ENCODE results near the gene GREB1. TPM values are rescaled to one million over a fixed set of nuclear protein-coding genes. Genes with fewer than 3 reads are reported as not detected.

Gene GREB1
- total and polyA plus RNA-seq, 2 experiments from 2014 or later: 12.0 to 35.0 TPM

- Histone ChIP-seq H3K27me3 (ENCODE audit: insufficient read depth) (no peaks in the 10 kb centered on the region), H2AFZ (no peak overlapping the region), H3K4me3 (no peak overlapping the region), H3K4me1 (ENCODE audit: insufficient read depth) (peaks cover 36% of the 10 kb centered on the region), H3K4me2 (0 out of 2 replicates have a peak overlapping the region, but pooled peaks have one; percentile 51), H3K27ac (ENCODE audit: low read depth) (no peak overlapping the region), H3K9me2 (ENCODE audit: insufficient read depth) (peaks cover 16% of the 10 kb centered on the region; the same call in 1 of the 2 replicates), H3K36me3 (ENCODE audit: insufficient read depth) (no peaks in the 10 kb centered on the region), H4K20me1 (replicated peaks; ENCODE audit: insufficient read depth) (peaks cover 3% of the 10 kb centered on the region), H3F3A (replicated peaks; ENCODE audit: low read depth) (no peaks in the 10 kb centered on the region), H3K79me2 (replicated peaks; ENCODE audit: insufficient read depth) (peaks cover 70% of the 10 kb centered on the region)
- Mint-ChIP-seq H3K27me3 (ENCODE audit: insufficient read depth, low read depth, poor library complexity) (peaks cover 3% of the 10 kb centered on the region), H3K4me1 (peaks cover 51% of the 10 kb centered on the region), H3K9me3 (no peaks in the 10 kb centered on the region), H3K4me3 (no peak overlapping the region), H3K27ac (no peak overlapping the region), H3K36me3 (ENCODE audit: low read depth) (no peaks in the 10 kb centered on the region)
- no peak for DNase-seq (ENCODE audit: low spot score)
- TF ChIP-seq REST (IDR thresholded peaks at IDR 0.05; ENCODE audit: unreplicated experiment) (no peak), ZNF331 (CRISPR knock-in tag; IDR thresholded peaks at IDR 0.05; ENCODE audit: low read depth) (no peak), ZNF114 (CRISPR knock-in tag; IDR thresholded peaks at IDR 0.05) (no peak), ZNF462 (CRISPR knock-in tag; IDR thresholded peaks at IDR 0.05) (no peak), STAT1 (IDR thresholded peaks at IDR 0.05; ENCODE audit: unreplicated experiment) (no peak), POLR2AphosphoS5 (IDR thresholded peaks at IDR 0.05; ENCODE audit: low read depth) (no peak), JUNB (IDR thresholded peaks at IDR 0.05; ENCODE audit: unreplicated experiment) (no peak), NANOG (IDR thresholded peaks at IDR 0.05; ENCODE audit: borderline replicate concordance) (no peak)
- no peak for ATAC-seq
These were observed 18.9 kb upstream of the GREB1 start for GRCh38 chr2:11514904-11515303.
